Measurements from ENCODE around the gene CYB561D1. TPM values are rescaled to one million over a fixed set of nuclear protein-coding genes. Genes with fewer than 3 reads are reported as not detected.

CYB561D1 gene
- total and polyA plus RNA-seq, 2 of the 13 experiments (the other 11 are each of a cell fraction or from before 2014, with no cell fraction given): 3.9 to 4.1 TPM

- TF ChIP-seq TAF1 (CRISPR knock-in tag; IDR thresholded peaks at IDR 0.05) (peak; percentile 93), RFXANK (CRISPR knock-in tag; IDR thresholded peaks at IDR 0.05) (no peak), XBP1 (CRISPR knock-in tag; IDR thresholded peaks at IDR 0.05) (no peak), FOXO1 (CRISPR knock-in tag; IDR thresholded peaks at IDR 0.05) (peak; percentile 71), ZBTB33 (CRISPR knock-in tag; IDR thresholded peaks at IDR 0.05) (0 out of 2 replicates have a peak, but pooled peaks have one; percentile 16), HOXA9 (CRISPR knock-in tag; IDR thresholded peaks at IDR 0.05; ENCODE audit: borderline replicate concordance) (no peak)
Measured at GRCh38 chr1:109548321-109549267, 54.7 kb downstream of the CYB561D1 start, which contains the start of gene GNAI3 (continued).

Other genes starting within 250 kb of the CYB561D1 start
- gene CELSR2, start 244.6 kb upstream of the CYB561D1 start, total RNA-seq (2016; rRNA removed; fragmentation: Illumina TruSeq; extraction: Trizol): 3.1 and 4.0 TPM in 2 replicates
- gene CELSR2, start 244.6 kb upstream of the CYB561D1 start, polyA plus RNA-seq (2011; rRNA removed): 6.6 and 7.8 TPM in 2 replicates
- 26.5 and 28.6 TPM in 2 replicates for gene PSRC1, start 210.9 kb upstream of the CYB561D1 start, total RNA-seq (2016; rRNA removed; fragmentation: Illumina TruSeq; extraction: Trizol)
- gene PSRC1, start 210.9 kb upstream of the CYB561D1 start, polyA plus RNA-seq (2011; rRNA removed): 23.9 and 30.3 TPM in 2 replicates
- 3.8 and 5.7 TPM in 2 replicates for gene MYBPHL, start 187.1 kb upstream of the CYB561D1 start, total RNA-seq (2016; rRNA removed; fragmentation: Illumina TruSeq; extraction: Trizol)
- gene MYBPHL, start 187.1 kb upstream of the CYB561D1 start, polyA plus RNA-seq (2011; rRNA removed): 3.7 and 6.1 TPM in 2 replicates
- 32.4 and 35.3 TPM in 2 replicates for gene SORT1, start 96.2 kb upstream of the CYB561D1 start, total RNA-seq (2016; rRNA removed; fragmentation: Illumina TruSeq; extraction: Trizol)
- 79.7 and 93.0 TPM in 2 replicates for gene SORT1, start 96.2 kb upstream of the CYB561D1 start, polyA plus RNA-seq (2011; rRNA removed)
- 169 and 261 TPM in 2 replicates for gene PSMA5, start 67.6 kb upstream of the CYB561D1 start, total RNA-seq (2016; rRNA removed; fragmentation: Illumina TruSeq; extraction: Trizol)
- 116 and 140 TPM in 2 replicates for gene PSMA5, start 67.6 kb upstream of the CYB561D1 start, polyA plus RNA-seq (2011; rRNA removed)
- gene SYPL2, start 27.5 kb upstream of the CYB561D1 start, total RNA-seq (2016; rRNA removed; fragmentation: Illumina TruSeq; extraction: Trizol): 0.24 and 0.25 TPM in 2 replicates
- gene SYPL2, start 27.5 kb upstream of the CYB561D1 start, polyA plus RNA-seq (2011; rRNA removed): 0.17 and 0.35 TPM in 2 replicates
- 1.3 and 2.7 TPM in 2 replicates for gene ATXN7L2, start 10.2 kb upstream of the CYB561D1 start, total RNA-seq (2016; rRNA removed; fragmentation: Illumina TruSeq; extraction: Trizol)
- gene ATXN7L2, start 10.2 kb upstream of the CYB561D1 start, polyA plus RNA-seq (2011; rRNA removed): 2.8 and 3.0 TPM in 2 replicates
- 1.00 and 1.3 TPM in 2 replicates for gene AMIGO1, start 15.6 kb downstream of the CYB561D1 start, total RNA-seq (2016; rRNA removed; fragmentation: Illumina TruSeq; extraction: Trizol)
- 0.40 and 0.85 TPM in 2 replicates for gene AMIGO1, start 15.6 kb downstream of the CYB561D1 start, polyA plus RNA-seq (2011; rRNA removed)
- gene GPR61, start 45.8 kb downstream of the CYB561D1 start, total RNA-seq (2016; rRNA removed; fragmentation: Illumina TruSeq; extraction: Trizol): not detected in 2 replicates
- gene GPR61, start 45.8 kb downstream of the CYB561D1 start, polyA plus RNA-seq (2011; rRNA removed): not detected in 2 replicates
- gene GNAI3, start 54.5 kb downstream of the CYB561D1 start, total RNA-seq (2016; rRNA removed; fragmentation: Illumina TruSeq; extraction: Trizol): 9.0 and 11.0 TPM in 2 replicates
- gene GNAI3, start 54.5 kb downstream of the CYB561D1 start, polyA plus RNA-seq (2011; rRNA removed): 3.2 and 4.3 TPM in 2 replicates
- gene GNAT2, start 125.5 kb downstream of the CYB561D1 start, total RNA-seq (2016; rRNA removed; fragmentation: Illumina TruSeq; extraction: Trizol): 0.20 and 0.24 TPM in 2 replicates
- 0.08 TPM in 1 of 2 replicates, not detected in the other for gene GNAT2, start 125.5 kb downstream of the CYB561D1 start, polyA plus RNA-seq (2011; rRNA removed)
- gene AMPD2, start 125.7 kb downstream of the CYB561D1 start, total RNA-seq (2016; rRNA removed; fragmentation: Illumina TruSeq; extraction: Trizol): 35.4 and 62.3 TPM in 2 replicates
- 82.0 and 101 TPM in 2 replicates for gene AMPD2, start 125.7 kb downstream of the CYB561D1 start, polyA plus RNA-seq (2011; rRNA removed)
- gene GSTM4, start 162.0 kb downstream of the CYB561D1 start, total RNA-seq (2016; rRNA removed; fragmentation: Illumina TruSeq; extraction: Trizol): 25.3 and 30.6 TPM in 2 replicates
- 36.7 and 40.8 TPM in 2 replicates for gene GSTM4, start 162.0 kb downstream of the CYB561D1 start, polyA plus RNA-seq (2011; rRNA removed)
- 6.5 and 7.0 TPM in 2 replicates for gene GSTM2, start 174.0 kb downstream of the CYB561D1 start, total RNA-seq (2016; rRNA removed; fragmentation: Illumina TruSeq; extraction: Trizol)
- gene GSTM2, start 174.0 kb downstream of the CYB561D1 start, polyA plus RNA-seq (2011; rRNA removed): 15.0 and 17.0 TPM in 2 replicates
- not detected in 2 replicates for gene GSTM1, start 193.7 kb downstream of the CYB561D1 start, total RNA-seq (2016; rRNA removed; fragmentation: Illumina TruSeq; extraction: Trizol)
- gene GSTM1, start 193.7 kb downstream of the CYB561D1 start, polyA plus RNA-seq (2011; rRNA removed): 0.42 and 0.55 TPM in 2 replicates
- not detected in 2 replicates for gene GSTM5, start 218.2 kb downstream of the CYB561D1 start, total RNA-seq (2016; rRNA removed; fragmentation: Illumina TruSeq; extraction: Trizol)
- not detected in 2 replicates for gene GSTM5, start 218.2 kb downstream of the CYB561D1 start, polyA plus RNA-seq (2011; rRNA removed)
- gene GSTM3, start 246.9 kb downstream of the CYB561D1 start, total RNA-seq (2016; rRNA removed; fragmentation: Illumina TruSeq; extraction: Trizol): 127 and 150 TPM in 2 replicates
- gene GSTM3, start 246.9 kb downstream of the CYB561D1 start, polyA plus RNA-seq (2011; rRNA removed): 124 and 142 TPM in 2 replicates